Activated T-helper 9 cell treated with anti-CD3 and anti-CD28 coated beads, Interleukin-2, amount 50 U/mL, for 16 hours (primary cell): ENCODE data around the gene CENPE.
A peak's percentile ranks its signal among the peaks of the same experiment; 100 is the strongest.

Experiments
- DNase-seq: peaks from one replicate; pipeline ENCODE4 v3.0.0-alpha.2; 2020; ENCODE audit warnings: low read depth

Gene CENPE

GRCh38 chr4:103076747-103077347, 121.3 kb downstream of the CENPE start, which contains the start of gene SLC9B2:
Gene SLC9B2 (minus strand): TSS chr4:103076761. CDS start chr4:103067550, 9,211 bp downstream.
- no peak for DNase-seq

DNA sequence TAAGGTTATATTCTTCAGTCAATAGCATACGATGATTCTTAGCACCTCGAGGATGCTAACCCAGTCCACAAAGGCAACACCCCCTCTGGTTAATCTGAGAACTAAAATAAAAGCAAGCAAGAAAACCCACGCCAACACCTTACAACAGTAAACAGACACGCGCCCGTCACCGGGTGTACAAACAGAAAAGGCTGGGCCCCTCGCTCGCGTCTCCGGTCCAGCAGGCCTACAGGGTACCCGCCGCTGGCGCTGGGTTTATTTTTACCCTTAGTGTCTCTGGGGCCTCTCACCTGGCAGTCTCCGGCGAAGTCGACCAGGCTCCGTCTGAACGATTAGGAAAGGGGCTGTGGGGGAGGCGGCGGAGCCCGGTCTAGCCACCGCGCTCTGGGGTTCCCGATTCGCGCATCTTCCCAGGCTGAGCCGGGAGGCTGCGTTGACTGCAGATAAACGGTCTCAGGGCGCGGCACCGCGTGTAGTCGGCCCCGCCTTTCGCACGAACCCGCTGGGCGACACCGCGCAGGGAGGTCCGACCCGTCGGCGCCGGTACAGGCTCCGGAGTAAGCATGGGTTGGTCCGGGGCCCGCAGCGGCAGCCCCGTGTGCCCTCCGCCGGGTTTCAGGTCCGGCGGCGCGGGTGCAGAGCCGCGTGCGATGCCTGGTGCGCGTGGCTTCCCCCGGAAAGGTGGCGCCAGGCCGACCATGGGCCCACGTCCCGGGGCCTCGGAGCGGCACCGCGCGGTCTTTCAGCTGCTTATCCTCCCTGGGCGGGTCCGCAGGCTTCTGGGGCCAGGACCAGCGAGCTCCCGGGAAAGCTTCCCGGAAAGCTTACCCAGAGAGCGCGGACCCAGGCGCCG, 122.0 kb downstream of the CENPE start:
- peak; percentile 55 for DNase-seq

- DNase-seq, result no peak
These were observed 122.7 kb downstream of the CENPE start for GRCh38 chr4:103075435-103075893.

DNA sequence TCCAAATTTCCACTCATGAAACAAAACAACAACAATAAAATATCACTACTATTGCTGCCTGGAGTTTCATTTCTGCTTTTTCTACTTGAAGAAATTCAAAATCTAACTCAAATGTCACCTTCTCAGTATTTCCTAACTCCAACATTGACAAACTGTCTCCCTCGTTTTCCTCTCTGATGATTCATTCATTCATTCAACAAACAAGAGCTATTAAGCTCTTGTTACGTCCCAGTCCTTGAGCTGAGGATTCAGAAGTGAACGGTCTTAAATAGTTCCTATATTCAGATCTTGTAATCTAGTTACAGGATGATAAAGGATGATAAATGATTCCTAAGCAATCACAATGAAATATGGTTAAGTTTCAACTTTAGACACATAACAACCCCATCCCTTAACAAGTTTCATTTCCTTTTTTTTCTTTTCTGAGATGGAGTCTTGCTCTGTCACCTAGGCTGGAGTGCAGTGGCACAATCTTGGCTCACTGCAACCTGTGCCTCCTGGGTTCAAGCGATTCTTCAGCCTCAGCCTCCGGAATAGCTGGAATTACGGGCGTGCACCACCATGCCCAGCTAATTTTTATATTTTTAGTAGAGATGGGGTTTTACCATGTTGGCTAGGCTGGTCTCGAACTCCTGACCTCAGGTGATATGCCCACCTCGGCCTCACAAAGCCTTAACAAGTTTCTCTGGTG, 123.3 kb downstream of the CENPE start:
- no peak for DNase-seq

GRCh38 chr4:103073792-103074438, 124.2 kb downstream of the CENPE start:
- no peak for DNase-seq

DNA sequence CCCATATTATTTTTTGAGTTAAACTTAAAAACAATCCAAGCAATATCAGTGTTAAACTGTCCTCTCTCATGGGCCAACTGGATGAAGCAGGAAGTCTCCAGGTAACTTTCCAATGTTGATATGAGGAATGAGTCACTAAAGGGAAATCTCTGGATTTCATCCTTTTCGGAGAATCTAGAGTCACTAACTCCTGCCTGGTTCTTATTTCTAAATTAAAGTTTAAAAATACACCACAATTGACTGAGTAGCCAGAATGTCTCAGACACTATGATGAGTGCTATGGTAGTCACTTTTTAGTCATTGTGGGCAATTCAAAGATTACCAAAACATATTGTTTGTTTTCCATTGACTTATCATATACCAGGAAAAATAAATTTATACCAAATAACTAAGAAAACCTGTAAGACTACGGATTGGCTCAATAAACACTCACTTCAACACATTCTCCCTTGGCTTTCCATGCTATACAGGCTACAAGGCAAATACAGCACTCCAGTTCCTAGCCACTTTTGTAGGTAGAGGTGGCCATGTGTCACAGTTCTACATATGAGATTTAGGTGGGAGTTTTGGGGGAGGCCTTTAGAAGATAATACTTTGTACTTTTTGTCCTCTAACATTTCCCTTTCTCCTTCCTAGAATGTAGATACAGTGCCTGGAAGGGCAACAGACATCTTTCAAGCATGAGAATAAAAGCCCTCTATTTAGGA, 130.1 kb downstream of the CENPE start:
- DNase-seq, result no peak

DNA sequence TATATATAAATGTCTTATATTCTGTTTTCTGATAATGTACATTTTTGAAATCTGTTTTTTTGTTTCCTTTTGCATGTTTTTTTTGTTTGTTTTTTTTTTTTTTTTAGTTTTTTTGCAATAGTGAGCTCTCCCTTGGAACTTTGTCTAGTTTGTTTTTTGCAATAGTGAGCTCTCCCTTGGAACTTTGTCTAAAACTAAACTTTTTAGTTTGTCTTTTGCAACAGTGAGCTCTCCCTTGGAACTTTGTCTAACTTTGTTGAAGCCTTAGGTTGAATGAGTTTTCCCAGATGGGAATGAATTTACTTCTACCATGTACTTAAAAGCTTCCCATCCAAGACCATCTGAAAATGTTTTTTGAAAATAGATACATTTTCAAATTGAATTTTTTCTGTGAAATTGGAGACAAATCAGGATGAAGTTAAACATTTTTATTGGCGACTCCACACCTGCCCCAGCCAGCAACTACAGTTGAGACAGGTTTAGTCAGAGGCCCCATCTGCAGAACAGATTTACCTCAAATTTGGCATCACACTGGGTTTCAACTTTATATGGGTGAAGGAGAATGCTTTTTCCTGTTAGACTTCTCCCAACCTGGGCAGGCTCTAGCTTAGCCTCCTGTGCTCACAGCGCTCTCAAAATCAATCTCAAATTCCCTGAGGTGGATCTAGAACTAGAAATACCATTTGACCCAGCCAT, 137.5 kb downstream of the CENPE start:
- DNase-seq, result no peak
